Neural progenitor cell (in vitro differentiated cells): ENCODE results near the gene NXN. TPM values are rescaled to one million over a fixed set of nuclear protein-coding genes. Genes with fewer than 3 reads are reported as not detected.

Experiments
- DNase-seq: peaks from one replicate; pipeline ENCODE4 v3.0.0-alpha.2; 2016; ENCODE audit warnings: low spot score
- H2AFZ ChIP-seq: fragments of 200-600 bp; sonication (generic); replicated peaks from 2 replicates; pipeline ENCODE4 v1.6.1; 2016; ENCODE audit warnings: antibody characterized with exemption
- H3F3A ChIP-seq: fragments of 200-600 bp; sonication (generic); 2 replicates; pipeline ENCODE4 v1.6.1; 2016; ENCODE audit warnings: antibody characterized with exemption, low read depth
- H3K27ac ChIP-seq: fragments of 200-600 bp; sonication (generic); 2 replicates; pipeline ENCODE4 v1.5.1; 2016; ENCODE audit warnings: mild to moderate bottlenecking
- H3K27me3 ChIP-seq: fragments of 200-600 bp; sonication (generic); 2 replicates; pipeline ENCODE4 v1.6.1; 2016; ENCODE audit warnings: mild to moderate bottlenecking, moderate library complexity
- H3K36me3 ChIP-seq: fragments of 200-600 bp; sonication (generic); 2 replicates; pipeline ENCODE4 v1.5.1; 2016
- H3K4me1 ChIP-seq: fragments of 200-600 bp; sonication (generic); 2 replicates; pipeline ENCODE4 v1.6.1; 2016; ENCODE audit warnings: mixed run types
- H3K4me2 ChIP-seq: fragments of 200-600 bp; sonication (generic); 2 replicates; pipeline ENCODE4 v1.6.1; 2016
- H3K4me3 ChIP-seq: fragments of 200-600 bp; sonication (generic); 2 replicates; pipeline ENCODE4 v1.5.1; 2016
- H3K79me2 ChIP-seq: fragments of 200-600 bp; sonication (generic); 2 replicates; pipeline ENCODE4 v1.6.1; 2016; ENCODE audit warnings: low read depth
- H3K9ac ChIP-seq: fragments of 200-600 bp; sonication (generic); 2 replicates; pipeline ENCODE4 v1.6.1; 2016
- H3K9me3 ChIP-seq: fragments of 200-600 bp; sonication (generic); 2 replicates; pipeline ENCODE4 v1.5.1; 2016; ENCODE audit warnings: low read depth
- H4K20me1 ChIP-seq: fragments of 200-600 bp; sonication (generic); 2 replicates; pipeline ENCODE4 v1.6.1; 2016; ENCODE audit warnings: low read depth
- H3K27ac Mint-ChIP-seq: 3 replicates; pipeline ENCODE4 v1.8.0; 2021; ENCODE audit warnings: mixed read lengths
- H3K27me3 Mint-ChIP-seq: 2 replicates; pipeline ENCODE4 v1.8.0; 2022; ENCODE audit warnings: low read depth, mild to moderate bottlenecking, inconsistent platforms, moderate library complexity, mixed read lengths; ENCODE audit not compliant: insufficient read depth
- H3K36me3 Mint-ChIP-seq: 3 replicates; pipeline ENCODE4 v1.8.0; 2021; ENCODE audit warnings: mixed read lengths
- H3K4me1 Mint-ChIP-seq: 3 replicates; pipeline ENCODE4 v1.8.0; 2021; ENCODE audit warnings: mixed read lengths
- H3K4me3 Mint-ChIP-seq: 3 replicates; pipeline ENCODE4 v1.8.0; 2021; ENCODE audit warnings: mild to moderate bottlenecking, moderate library complexity, mixed read lengths
- H3K9me3 Mint-ChIP-seq: 3 replicates; pipeline ENCODE4 v1.8.0; 2020; ENCODE audit warnings: mixed read lengths
- EZH2 ChIP-seq: fragments of 200-600 bp; sonication (generic); IDR thresholded peaks from 2 replicates; pipeline ENCODE4 v1.6.1; 2017; ENCODE audit warnings: antibody characterized with exemption, mild to moderate bottlenecking, moderate library complexity
- EZH2phosphoT487 ChIP-seq: fragments of 200-600 bp; sonication (generic); IDR thresholded peaks from 2 replicates; pipeline ENCODE4 v1.6.1; 2017; ENCODE audit warnings: antibody characterized with exemption
- total RNA-seq: library from RNA; depleted of rRNA; stranded (reverse); fragments of >200 nt; gene quantifications from 2 replicates; pipeline ENCODE4 v1.2.3, GENCODE V29; 2015; ENCODE audit warnings: low replicate concordance
- TF ChIP-seq, protein P1 (sequence below): fragments of 200-600 bp; sonication (generic); IDR thresholded peaks from 2 replicates; pipeline ENCODE4 v1.5.1; 2017; ENCODE audit warnings: antibody characterized with exemption, mild to moderate bottlenecking

NXN gene
- total RNA-seq, 1 donor from 2014 or later = 35.9 TPM

DNA sequence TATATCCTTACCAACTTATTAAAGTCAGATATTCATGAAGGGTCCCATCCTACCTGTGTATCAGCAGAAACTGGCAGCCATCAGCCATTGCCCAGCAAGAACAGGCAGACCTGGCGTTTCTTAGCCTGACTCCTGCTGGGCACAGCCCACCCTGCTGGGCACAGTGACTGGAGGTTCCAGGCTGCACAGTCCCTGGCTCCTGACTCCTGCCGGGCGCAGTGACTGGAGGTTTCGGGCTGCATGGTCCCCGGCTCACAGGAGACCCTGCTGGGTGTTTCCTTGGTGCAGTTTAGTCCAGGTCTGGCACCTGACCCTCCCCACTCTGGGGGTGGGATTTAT, 24.0 kb upstream of the NXN start:
- Histone ChIP-seq H3K27ac (no peak overlapping the region), H3K4me3 (no peak overlapping the region), H3F3A (peaks cover 4% of the 10 kb centered on the region), H3K27me3 (no peaks in the 10 kb centered on the region), H3K79me2 (no peaks in the 10 kb centered on the region), H4K20me1 (peaks cover 7% of the 10 kb centered on the region), H3K4me1 (no peaks in the 10 kb centered on the region), H3K9ac (no peak overlapping the region), H2AFZ (no peak overlapping the region), H3K4me2 (no peak overlapping the region), H3K9me3 (no peaks in the 10 kb centered on the region), H3K36me3 (no peaks in the 10 kb centered on the region)
- TF ChIP-seq EZH2 = no peak
- TF ChIP-seq, protein P1, sequence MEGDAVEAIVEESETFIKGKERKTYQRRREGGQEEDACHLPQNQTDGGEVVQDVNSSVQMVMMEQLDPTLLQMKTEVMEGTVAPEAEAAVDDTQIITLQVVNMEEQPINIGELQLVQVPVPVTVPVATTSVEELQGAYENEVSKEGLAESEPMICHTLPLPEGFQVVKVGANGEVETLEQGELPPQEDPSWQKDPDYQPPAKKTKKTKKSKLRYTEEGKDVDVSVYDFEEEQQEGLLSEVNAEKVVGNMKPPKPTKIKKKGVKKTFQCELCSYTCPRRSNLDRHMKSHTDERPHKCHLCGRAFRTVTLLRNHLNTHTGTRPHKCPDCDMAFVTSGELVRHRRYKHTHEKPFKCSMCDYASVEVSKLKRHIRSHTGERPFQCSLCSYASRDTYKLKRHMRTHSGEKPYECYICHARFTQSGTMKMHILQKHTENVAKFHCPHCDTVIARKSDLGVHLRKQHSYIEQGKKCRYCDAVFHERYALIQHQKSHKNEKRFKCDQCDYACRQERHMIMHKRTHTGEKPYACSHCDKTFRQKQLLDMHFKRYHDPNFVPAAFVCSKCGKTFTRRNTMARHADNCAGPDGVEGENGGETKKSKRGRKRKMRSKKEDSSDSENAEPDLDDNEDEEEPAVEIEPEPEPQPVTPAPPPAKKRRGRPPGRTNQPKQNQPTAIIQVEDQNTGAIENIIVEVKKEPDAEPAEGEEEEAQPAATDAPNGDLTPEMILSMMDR = no peak
- no peak for TF ChIP-seq EZH2phosphoT487
- H3K27ac Mint-ChIP-seq = no peak overlapping the region
- H3K4me1 Mint-ChIP-seq = peaks cover 8% of the 10 kb centered on the region
- H3K9me3 Mint-ChIP-seq = no peaks in the 10 kb centered on the region
- peaks cover 20% of the 10 kb centered on the region for H3K36me3 Mint-ChIP-seq
- no peak overlapping the region for H3K4me3 Mint-ChIP-seq
- H3K27me3 Mint-ChIP-seq = peaks cover 7% of the 10 kb centered on the region
- no peak for DNase-seq

DNA sequence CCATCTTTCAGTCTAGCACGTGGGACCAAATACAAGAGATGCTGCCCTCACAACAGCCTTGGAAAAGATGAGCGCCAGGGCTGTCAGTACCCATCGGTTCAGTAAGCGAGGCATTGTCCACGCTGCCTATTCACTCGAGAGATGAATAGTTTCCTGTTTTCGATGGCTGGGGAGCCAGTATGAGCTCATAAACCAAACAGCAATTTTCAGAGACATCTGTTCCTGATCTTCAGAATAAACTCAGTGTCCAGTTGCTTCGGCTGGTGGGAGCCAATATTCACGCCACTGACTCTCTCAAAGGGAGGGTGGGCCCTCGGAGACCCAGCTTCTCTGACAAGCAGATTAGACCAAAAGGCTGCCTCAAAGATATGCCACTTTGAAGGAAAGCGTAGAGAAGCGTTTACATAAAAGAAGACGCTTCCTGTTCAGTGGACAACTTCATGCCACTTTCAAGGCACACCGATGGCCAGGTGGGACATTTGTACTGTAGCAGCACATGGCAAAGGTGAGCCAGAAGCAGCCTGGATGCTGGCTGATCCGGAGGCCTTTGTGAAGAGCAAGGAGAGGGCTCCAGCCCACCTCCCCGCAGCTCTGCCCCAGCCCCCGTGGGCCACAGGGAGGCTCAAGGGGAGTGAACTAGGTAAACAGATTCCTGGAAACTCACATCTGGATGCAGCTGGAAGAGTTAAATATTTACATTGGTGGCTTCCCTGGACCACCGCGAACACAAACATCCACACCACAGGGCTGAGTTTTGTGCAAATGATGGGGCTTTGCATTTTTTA, 23.4 kb upstream of the NXN start:
- peaks cover 13% of the 10 kb centered on the region for H3K4me1 Mint-ChIP-seq
- Histone ChIP-seq H3K36me3 (no peaks in the 10 kb centered on the region), H3K79me2 (peaks cover 4% of the 10 kb centered on the region), H3K9ac (no peak overlapping the region), H3K27me3 (no peaks in the 10 kb centered on the region), H4K20me1 (peaks cover 7% of the 10 kb centered on the region), H3K4me2 (no peak overlapping the region), H3K9me3 (no peaks in the 10 kb centered on the region), H3F3A (peaks cover 5% of the 10 kb centered on the region), H3K4me3 (no peak overlapping the region), H3K27ac (no peak overlapping the region), H2AFZ (no peak overlapping the region), H3K4me1 (peaks cover under 1% of the 10 kb centered on the region)
- no peak for DNase-seq
- peaks cover 7% of the 10 kb centered on the region for H3K27me3 Mint-ChIP-seq
- no peak overlapping the region for H3K27ac Mint-ChIP-seq
- no peak overlapping the region for H3K4me3 Mint-ChIP-seq
- H3K9me3 Mint-ChIP-seq = no peaks in the 10 kb centered on the region
- peaks cover 17% of the 10 kb centered on the region for H3K36me3 Mint-ChIP-seq
- TF ChIP-seq, protein P1 = no peak
- TF ChIP-seq EZH2 (no peak), EZH2phosphoT487 (no peak)

- Mint-ChIP-seq H3K27ac (no peak overlapping the region), H3K4me3 (no peak overlapping the region), H3K4me1 (peaks cover 16% of the 10 kb centered on the region), H3K27me3 (peaks cover 7% of the 10 kb centered on the region), H3K9me3 (no peaks in the 10 kb centered on the region), H3K36me3 (peaks cover 16% of the 10 kb centered on the region)
- no peak overlapping the region for H3K27ac ChIP-seq
- no peaks in the 10 kb centered on the region for H3K27me3 ChIP-seq
- no peak overlapping the region for H3K9ac ChIP-seq
- H3K4me3 ChIP-seq = no peak overlapping the region
- H3K4me2 ChIP-seq = no peak overlapping the region
- peaks cover 10% of the 10 kb centered on the region for H3K79me2 ChIP-seq
- peaks cover 4% of the 10 kb centered on the region for H3K4me1 ChIP-seq
- peaks cover 10% of the 10 kb centered on the region for H4K20me1 ChIP-seq
- no peak for DNase-seq
- H2AFZ ChIP-seq = no peak overlapping the region
- H3K36me3 ChIP-seq = no peaks in the 10 kb centered on the region
- H3F3A ChIP-seq = peaks cover 5% of the 10 kb centered on the region
- H3K9me3 ChIP-seq = no peaks in the 10 kb centered on the region
- no peak for TF ChIP-seq EZH2phosphoT487
These were observed 22.8 kb upstream of the NXN start for GRCh38 chr17:1002412-1002753.

DNA sequence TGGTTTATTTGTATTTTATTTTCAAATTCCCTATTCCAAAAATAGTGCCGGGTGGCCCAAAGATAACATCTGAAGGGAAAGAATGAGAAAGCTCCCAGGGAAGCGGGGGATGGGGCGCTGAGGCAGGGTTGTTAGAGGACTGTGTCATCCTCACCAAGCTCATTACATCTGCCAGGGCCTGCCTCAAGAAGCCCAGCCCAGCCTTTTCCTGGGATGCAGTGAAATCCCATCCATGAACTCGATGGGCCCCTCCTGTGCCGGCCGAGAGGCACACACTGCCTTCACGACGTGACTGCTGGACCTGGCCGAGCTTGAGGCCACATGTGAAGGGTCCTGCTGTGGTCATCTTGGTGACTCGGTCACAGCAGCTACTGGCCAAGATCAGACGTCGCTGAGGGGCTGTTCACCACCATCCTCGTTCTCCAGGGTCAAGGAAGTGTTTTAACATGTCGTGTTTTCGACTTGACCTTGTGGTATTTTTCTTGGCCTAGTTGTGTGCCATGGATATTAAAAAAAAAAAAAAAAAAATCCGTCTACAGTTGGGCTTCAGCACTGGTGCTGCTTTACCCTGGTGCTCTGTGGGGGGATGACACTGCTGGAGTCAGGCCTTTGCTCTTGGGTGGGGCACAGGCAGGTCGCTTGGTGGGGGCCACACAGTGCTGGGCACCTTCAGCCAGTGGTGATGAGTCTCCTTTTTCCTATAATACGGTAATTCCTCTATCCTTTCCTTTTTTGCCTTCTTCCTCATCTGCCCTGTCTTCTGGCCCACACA, 22.2 kb upstream of the NXN start:
- no peak overlapping the region for H3K27ac ChIP-seq
- no peaks in the 10 kb centered on the region for H3K9me3 Mint-ChIP-seq

More for the DNA sequence above, 22.2 kb upstream of the NXN start:
- Histone ChIP-seq H3K79me2 (peaks cover 14% of the 10 kb centered on the region), H3K27me3 (no peaks in the 10 kb centered on the region), H3K36me3 (no peaks in the 10 kb centered on the region), H3K9ac (no peak overlapping the region), H4K20me1 (peaks cover 10% of the 10 kb centered on the region), H3K4me3 (no peak overlapping the region), H3K4me2 (no peak overlapping the region), H3K4me1 (peaks cover 4% of the 10 kb centered on the region), H3K9me3 (no peaks in the 10 kb centered on the region), H3F3A (peaks cover 5% of the 10 kb centered on the region), H2AFZ (no peak overlapping the region)
- no peak for TF ChIP-seq EZH2phosphoT487
- TF ChIP-seq EZH2 = no peak
- TF ChIP-seq, protein P1 = no peak
- DNase-seq = no peak
- Mint-ChIP-seq H3K27me3 (peaks cover 7% of the 10 kb centered on the region), H3K4me3 (no peak overlapping the region), H3K4me1 (peaks cover 16% of the 10 kb centered on the region), H3K27ac (no peak overlapping the region), H3K36me3 (peaks cover 16% of the 10 kb centered on the region)
